H1 (cell line): ENCODE results near the gene CKAP2L. TPM values are rescaled to one million over a fixed set of nuclear protein-coding genes. Genes with fewer than 3 reads are reported as not detected.

ENCODE experiments used
- CTCF ChIA-PET: fragments of 300-600 bp; sonication (Branson Sonifier 250); formaldehyde crosslinking; loops from one replicate; lab custom pipeline; 2021; ENCODE audit not compliant: partially characterized antibody; lab: Charles Lee
- POLR2A ChIA-PET: fragments of 300-600 bp; sonication (Branson Sonifier 250); formaldehyde crosslinking; loops from one replicate; lab custom pipeline; 2021; ENCODE audit warnings: inconsistent platforms; ENCODE audit not compliant: partially characterized antibody; lab: Charles Lee
- DNase-seq, 2 experiments: peaks; one replicate each; pipeline versions ENCODE4 v3.0.0 to v3.0.0-alpha.2; 2010 to 2022; ENCODE audit warnings: low spot score in 2 of 2, low read depth in 1 of 2, mixed read lengths in 1 of 2
- FAIRE-seq: peaks from 2 replicates; lab custom pipeline; 2011; peaks lifted over from hg19 to GRCh38; lab: Jason Lieb, UNC
- H2AFZ ChIP-seq: 2 replicates; pipeline ENCODE4 v1.8.1; 2012; ENCODE audit warnings: low read length, inconsistent platforms
- H2AK5ac ChIP-seq: 2 replicates; pipeline ENCODE4 v1.6.1; 2013; ENCODE audit warnings: low read depth, low read length
- H2BK120ac ChIP-seq: replicated peaks from 2 replicates; pipeline ENCODE3; 2013; ENCODE audit warnings: low read depth, low read length, inconsistent platforms
- H2BK12ac ChIP-seq: 2 replicates; pipeline ENCODE4 v1.6.1; 2013; ENCODE audit warnings: low read depth, low read length
- H2BK15ac ChIP-seq: 2 replicates; pipeline ENCODE4 v1.6.1; 2013; ENCODE audit warnings: low read length
- H2BK20ac ChIP-seq: 2 replicates; pipeline ENCODE4 v1.6.1; 2013; ENCODE audit warnings: low read length
- H2BK5ac ChIP-seq: 2 replicates; pipeline ENCODE4 v1.6.1; 2013; ENCODE audit warnings: low read depth, low read length
- H3K14ac ChIP-seq: 2 replicates; pipeline ENCODE4 v1.6.1; 2013; ENCODE audit warnings: inconsistent platforms; ENCODE audit not compliant: insufficient read length
- H3K18ac ChIP-seq: 2 replicates; pipeline ENCODE4 v1.6.1; 2013; ENCODE audit warnings: low read length; ENCODE audit errors: extremely low read depth
- H3K23ac ChIP-seq: 2 replicates; pipeline ENCODE4 v1.6.1; 2013; ENCODE audit warnings: inconsistent platforms; ENCODE audit not compliant: insufficient read length
- H3K23me2 ChIP-seq: 2 replicates; pipeline ENCODE4 v1.6.1; 2013; ENCODE audit warnings: low read depth, low read length
- H3K27ac ChIP-seq: 2 replicates; pipeline ENCODE4 v1.6.1; 2011; ENCODE audit warnings: low read depth, low read length, inconsistent platforms
- H3K27me3 ChIP-seq, 4 experiments: replicated peaks in 1 of 4; 1 replicate in 1 of 4; 2 replicates in 3 of 4; pipeline versions ENCODE4 v1.6.1 to v1.8.1; 2011 to 2013; ENCODE audit warnings: low read length in 3 of 4, mild to moderate bottlenecking in 3 of 4, inconsistent platforms in 2 of 4, mixed read lengths in 2 of 4, moderate library complexity in 1 of 4; ENCODE audit not compliant: control insufficient read depth in 3 of 4, insufficient read depth in 3 of 4; ENCODE audit errors: extremely low read depth in 1 of 4
- H3K36me3 ChIP-seq, 4 experiments: 2 replicates each; pipeline versions ENCODE4 v1.6.1 to v1.8.1; 2011 to 2013; ENCODE audit warnings: mild to moderate bottlenecking in 4 of 4, low read length in 3 of 4, moderate library complexity in 2 of 4, control low read depth in 1 of 4, inconsistent platforms in 1 of 4; ENCODE audit not compliant: insufficient read depth in 4 of 4, control insufficient read depth in 2 of 4
- H3K4ac ChIP-seq: replicated peaks from 2 replicates; pipeline ENCODE3; 2013; ENCODE audit warnings: low read length, low read depth, mixed read lengths, inconsistent platforms; ENCODE audit not compliant: insufficient read length
- H3K4me1 ChIP-seq, 4 experiments: replicated peaks in 1 of 4; 1 replicate in 1 of 4; 2 replicates in 3 of 4; pipeline versions ENCODE4 v1.6.1 to v1.8.1; 2011 to 2013; ENCODE audit warnings: low read length in 3 of 4, inconsistent platforms in 2 of 4, mixed read lengths in 1 of 4; ENCODE audit not compliant: insufficient read depth in 4 of 4, control insufficient read depth in 3 of 4
- H3K4me2 ChIP-seq, 2 experiments: 2 replicates each; pipeline versions ENCODE4 v1.6.1 to v1.8.1; 2011 to 2013; ENCODE audit warnings: low read depth in 2 of 2, low read length in 2 of 2, control low read depth in 1 of 2, inconsistent platforms in 1 of 2, mild to moderate bottlenecking in 1 of 2; ENCODE audit not compliant: insufficient read depth in 1 of 2
- H3K4me3 ChIP-seq, 4 experiments: fragments of 200-600, 300-600 bp in 1 of 4; sonication (generic), shearing (Covaris generic), sonication (Bioruptor Twin) in 1 of 4; 2 replicates each; pipeline versions ENCODE4 v1.5.1 to v1.8.1; 2011 to 2016; ENCODE audit warnings: low read length in 4 of 4, low read depth in 3 of 4, control low read depth in 2 of 4, inconsistent platforms in 2 of 4, mild to moderate bottlenecking in 2 of 4, mixed read lengths in 1 of 4, moderate library complexity in 1 of 4; ENCODE audit not compliant: insufficient read depth in 2 of 4; ENCODE audit errors: extremely low read depth in 1 of 4
- H3K56ac ChIP-seq: replicated peaks from 2 replicates; pipeline ENCODE3; 2013; ENCODE audit warnings: low read depth, mild to moderate bottlenecking, mixed read lengths, low read length, inconsistent platforms; ENCODE audit not compliant: insufficient read length
- H3K79me1 ChIP-seq: 2 replicates; pipeline ENCODE4 v1.6.1; 2013; ENCODE audit warnings: low read depth, low read length, control low read depth
- H3K79me2 ChIP-seq, 2 experiments: 2 replicates each; pipeline versions ENCODE4 v1.6.1 to v1.8.1; 2012 to 2013; ENCODE audit warnings: low read length in 2 of 2, mild to moderate bottlenecking in 2 of 2, inconsistent platforms in 1 of 2; ENCODE audit not compliant: insufficient read depth in 2 of 2, control insufficient read depth in 1 of 2
- H3K9ac ChIP-seq, 4 experiments: replicated peaks in 1 of 4; 1 replicate in 1 of 4; 2 replicates in 3 of 4; pipeline versions ENCODE4 v1.6.1 to v1.8.1; 2011 to 2013; ENCODE audit warnings: low read depth in 3 of 4, low read length in 3 of 4, control low read depth in 2 of 4, mild to moderate bottlenecking in 2 of 4, moderate library complexity in 2 of 4, inconsistent platforms in 1 of 4; ENCODE audit errors: extremely low read depth in 1 of 4
- H3K9me3 ChIP-seq, 2 experiments: 2 replicates each; pipeline versions ENCODE4 v1.6.1 to v1.8.1; 2012 to 2013; ENCODE audit warnings: mild to moderate bottlenecking in 2 of 2, moderate library complexity in 2 of 2, control low read depth in 1 of 2, inconsistent platforms in 1 of 2, low read depth in 1 of 2, low read length in 1 of 2, mixed read lengths in 1 of 2; ENCODE audit not compliant: insufficient read depth in 2 of 2
- H4K20me1 ChIP-seq, 2 experiments: replicated peaks in 1 of 2; 2 replicates each; pipeline versions ENCODE3 to v1.8.1; 2011 to 2013; ENCODE audit warnings: inconsistent platforms in 2 of 2, low read length in 2 of 2, mild to moderate bottlenecking in 1 of 2; ENCODE audit not compliant: insufficient read depth in 2 of 2, control insufficient read depth in 1 of 2
- H4K5ac ChIP-seq: 2 replicates; pipeline ENCODE4 v1.6.1; 2013; ENCODE audit warnings: low read length, low read depth, mixed read lengths, inconsistent platforms; ENCODE audit not compliant: insufficient read length
- H4K8ac ChIP-seq: 2 replicates; pipeline ENCODE4 v1.8.0; 2013; ENCODE audit warnings: mild to moderate bottlenecking, moderate library complexity, low read length, inconsistent platforms; ENCODE audit not compliant: insufficient read depth; ENCODE audit errors: extremely low read depth
- H4K91ac ChIP-seq: replicated peaks from 2 replicates; pipeline ENCODE3; 2013; ENCODE audit warnings: low read length, mixed read lengths, inconsistent platforms; ENCODE audit not compliant: insufficient read length
- BCL11A ChIP-seq, 2 experiments: IDR thresholded peaks; one replicate each; pipeline ENCODE4 v1.6.1; 2011; ENCODE audit warnings: low read depth in 2 of 2, low read length in 2 of 2, mild to moderate bottlenecking in 2 of 2
- E2F6 ChIP-seq: IDR thresholded peaks from 2 replicates; pipeline ENCODE4 v1.6.1; 2012; ENCODE audit warnings: inconsistent platforms
- GABPA ChIP-seq: IDR thresholded peaks from 2 replicates; pipeline ENCODE4 v1.6.1; 2011; ENCODE audit warnings: mild to moderate bottlenecking, low read length, moderate library complexity, borderline replicate concordance; ENCODE audit not compliant: insufficient read depth
- GTF2F1 ChIP-seq: IDR thresholded peaks from 2 replicates; pipeline ENCODE4 v1.6.1; 2012; ENCODE audit warnings: low read depth, low read length, improper control_type of control experiment, borderline replicate concordance
- HDAC6 ChIP-seq: IDR thresholded peaks from one replicate; pipeline ENCODE4 v1.7.1; 2012; ENCODE audit warnings: low read depth, mild to moderate bottlenecking, inconsistent platforms, low read length, moderate library complexity
- KDM4A ChIP-seq: IDR thresholded peaks from one replicate; pipeline ENCODE4 v1.7.1; 2012; ENCODE audit warnings: low read depth, mild to moderate bottlenecking, moderate library complexity, low read length, inconsistent platforms; ENCODE audit not compliant: severe bottlenecking
- KDM5A ChIP-seq: fragments of 200-600 bp; IDR thresholded peaks from 2 replicates; pipeline ENCODE4 v1.7.1; 2012; ENCODE audit warnings: mild to moderate bottlenecking, low read length, inconsistent platforms, mixed read lengths
- MAFK ChIP-seq: IDR thresholded peaks from 2 replicates; pipeline ENCODE4 v1.6.1; 2012; ENCODE audit warnings: low read depth, mild to moderate bottlenecking, improper control_type of control experiment, low read length
- RBBP5 ChIP-seq: IDR thresholded peaks from 2 replicates; pipeline ENCODE4 v1.7.1; 2012; ENCODE audit warnings: low read depth, mild to moderate bottlenecking, inconsistent platforms, low read length, moderate library complexity, borderline replicate concordance
- RXRA ChIP-seq: IDR thresholded peaks from 2 replicates; pipeline ENCODE4 v1.6.1; 2011; ENCODE audit warnings: low read depth, mild to moderate bottlenecking, low read length, moderate library complexity; ENCODE audit not compliant: insufficient read depth
- TAF7 ChIP-seq: optimal IDR thresholded peaks from 2 replicates; pipeline ENCODE3; 2011; ENCODE audit warnings: low read depth, mild to moderate bottlenecking, inconsistent platforms, low read length, moderate library complexity, borderline replicate concordance
- TEAD4 ChIP-seq: IDR thresholded peaks from 2 replicates; pipeline ENCODE4 v1.6.1; 2012; ENCODE audit warnings: low read depth, low read length, inconsistent platforms, mixed read lengths
- YY1 ChIP-seq: IDR thresholded peaks from 2 replicates; pipeline ENCODE4 v1.6.1; 2011; ENCODE audit warnings: low read depth, mild to moderate bottlenecking, low read length
- WGBS, 2 experiments: shearing (Covaris generic) in 1 of 2; methylation state at CpG; one replicate each; pipeline versions ENCODE4 v1.1.6 to v1.1.7; 2013 to 2015; ENCODE audit warnings: low lambda C conversion rate in 2 of 2, mixed read lengths in 2 of 2, inconsistent platforms in 1 of 2, low coverage in 1 of 2, missing lambda C conversion rate in 1 of 2; ENCODE audit not compliant: insufficient replicate concordance in 2 of 2, insufficient coverage in 1 of 2, insufficient read length in 1 of 2; ENCODE audit errors: extremely low coverage in 1 of 2, missing lambda C conversion rate in 1 of 2; 5-methylcytosine and 5-hydroxymethylcytosine counted together
- polyA plus RNA-seq, 7 experiments: library from polyadenylated mRNA; depleted of rRNA in 3 of 7; stranded (reverse) in 5 of 7; unstranded in 2 of 7; fragments of >200 nt in 5 of 7; fragments of 200-250 nt in 2 of 7; gene quantifications; 1 replicate in 5 of 7; 2 replicates in 1 of 7; 4 replicates in 1 of 7; pipeline versions ENCODE4 v1.2.1 to v1.2.3, GENCODE V29; 2011 to 2013; ENCODE audit warnings: missing spikeins in 2 of 7, mixed read lengths in 2 of 7
- total RNA-seq: library from RNA; stranded (reverse); fragmentation: NEBNext Ultra II Directional; extraction: Animal tissue kit (Norgen Biotek cat#: 25700); gene quantifications from 2 replicates; pipeline ENCODE4 v1.2.1, GENCODE V29; 2021

CKAP2L gene
- total and polyA plus RNA-seq, 2 of the 8 experiments (the other 6 are each of a cell fraction or from before 2014, with no cell fraction given) = 2.5 to 20.7 TPM

GRCh38 chr2:112807233-112807807 is 42.9 kb upstream of the CKAP2L start:
- no peak overlapping the region for H2BK12ac ChIP-seq
- H3K36me3 ChIP-seq = no peaks in the 10 kb centered on the region
- no peaks in the 10 kb centered on the region for H3K79me1 ChIP-seq
- ChIA-PET CTCF (interaction anchor here (0.7 to 1.2 kb wide), 3 partner anchors 44 to 79 kb away, joined by 3 to 6 read pairs (median 3); no protein-coding TSS in a partner anchor), POLR2A (no interaction called here)
- peaks cover 0 to under 1% (median 0%) of the 10 kb centered on the region in 4 experiments; a peak in 3 of 7 replicates for H3K4me1 ChIP-seq
- no peak overlapping the region for H3K18ac ChIP-seq
- DNase-seq (no peak), FAIRE-seq (no peak)
- no peak overlapping the region for H3K4me2 ChIP-seq
- no peak overlapping the region for H3K23ac ChIP-seq
- no peak overlapping the region for H2AK5ac ChIP-seq
- H4K20me1 ChIP-seq = no peaks in the 10 kb centered on the region
- no peak overlapping the region for H3K27ac ChIP-seq
- no peaks in the 10 kb centered on the region for H3K79me2 ChIP-seq
- H3K14ac ChIP-seq = no peak overlapping the region
- H4K91ac ChIP-seq = no peak overlapping the region
- H2BK20ac ChIP-seq = no peak overlapping the region
- no peaks in the 10 kb centered on the region for H3K9me3 ChIP-seq
- WGBS, 2 experiments = 95% methylated on average over 3 of the region's 3 CpGs; no CpG with 5 or more reads in 1 of the 2 experiments
- H4K8ac ChIP-seq = no peak overlapping the region
- H3K56ac ChIP-seq = no peak overlapping the region
- no peaks in the 10 kb centered on the region for H3K27me3 ChIP-seq
- H3K23me2 ChIP-seq = no peaks in the 10 kb centered on the region
- no peak overlapping the region for H2BK120ac ChIP-seq
- H4K5ac ChIP-seq = no peak overlapping the region
- H3K9ac ChIP-seq = no peak overlapping the region
- H2BK5ac ChIP-seq = no peak overlapping the region
- H2AFZ ChIP-seq = no peak overlapping the region
- no peak overlapping the region for H2BK15ac ChIP-seq
- H3K4ac ChIP-seq = no peak overlapping the region
- H3K4me3 ChIP-seq = no peak overlapping the region
- TF ChIP-seq GTF2F1 (no peak), GABPA (no peak), HDAC6 (no peak), MAFK (no peak), RBBP5 (no peak), KDM4A (no peak), YY1 (no peak), KDM5A (no peak), RXRA (no peak), TEAD4 (no peak), E2F6 (no peak), TAF7 (no peak), BCL11A (IDR thresholded peaks at IDR 0.05; ENCODE audit: low read depth in 2 of 2, low read length in 2 of 2) (no peak)
